GM12878 (cell line): ENCODE data around the gene CTNNA1. TPM values are rescaled to one million over a fixed set of nuclear protein-coding genes. Genes with fewer than 3 reads are reported as not detected.

Source experiments
- ATAC-seq: fragments of 200-7000 bp; cut with Tn5 transposase; 3 replicates; pipeline ENCODE4 v1.9.1; 2020; ENCODE audit warnings: mild to moderate bottlenecking, moderate library complexity
- BruUV-seq: library from RNA; stranded (reverse); fragments of 400-500 nt; replicated peaks from 2 replicates; lab custom pipeline; 2021; lab: Mats Ljungman, UMichigan
- CTCF ChIA-PET: fragments of 300-600 bp; sonication (Branson Sonifier 250); formaldehyde crosslinking; extraction: SDS; loops from one replicate; lab custom pipeline; 2021; ENCODE audit warnings: inconsistent platforms; lab: Yijun Ruan, JAX
- POLR2A ChIA-PET: fragments of 350-600 bp; formaldehyde crosslinking; extraction: SDS; loops from one replicate; lab custom pipeline; 2021; ENCODE audit warnings: inconsistent platforms; lab: Charles Lee
- RAD21 ChIA-PET: fragments of 300-600 bp; sonication (Branson Sonifier 250); formaldehyde crosslinking; loops from one replicate; lab custom pipeline; 2023; ENCODE audit warnings: antibody characterized with exemption; ENCODE audit not compliant: unreplicated experiment; lab: Charles Lee
- SMC1A ChIA-PET: fragments of 300-600 bp; sonication (Branson Sonifier 250); formaldehyde crosslinking; loops from one replicate; lab custom pipeline; 2023; ENCODE audit not compliant: unreplicated experiment, uncharacterized antibody; lab: Charles Lee
- DNase-seq: peaks from one replicate; pipeline ENCODE4 v3.0.0-alpha.2; 2011; ENCODE audit warnings: low read depth, low spot score
- FAIRE-seq: peaks from 3 replicates; lab custom pipeline; 2011; peaks lifted over from hg19 to GRCh38; lab: Jason Lieb, UNC
- H2AFZ ChIP-seq: 2 replicates; pipeline ENCODE4 v1.6.0; 2011; ENCODE audit warnings: low read depth, low read length, control low read depth; ENCODE audit not compliant: control insufficient read depth
- H3K27ac ChIP-seq: 2 replicates; pipeline ENCODE4 v1.5.1; 2011; ENCODE audit warnings: control low read depth; ENCODE audit not compliant: control insufficient read depth, insufficient read depth
- H3K27me3 ChIP-seq, 2 experiments: replicated peaks in 1 of 2; 2 replicates each; pipeline versions ENCODE4 v1.6.0 to v1.6.1; 2011; ENCODE audit warnings: low read length in 1 of 2; ENCODE audit not compliant: control insufficient read depth in 2 of 2, insufficient read depth in 2 of 2
- H3K36me3 ChIP-seq, 2 experiments: 2 replicates each; pipeline ENCODE4 v1.5.1; 2011; ENCODE audit warnings: low read length in 1 of 2; ENCODE audit not compliant: control insufficient read depth in 2 of 2, insufficient read depth in 2 of 2
- H3K4me1 ChIP-seq: 2 replicates; pipeline ENCODE4 v1.6.1; 2011; ENCODE audit warnings: mild to moderate bottlenecking, low read length, moderate library complexity, mixed read lengths; ENCODE audit not compliant: control insufficient read depth, insufficient read depth
- H3K4me2 ChIP-seq: 2 replicates; pipeline ENCODE4 v1.6.0; 2011; ENCODE audit warnings: control low read depth; ENCODE audit not compliant: control insufficient read depth, insufficient read depth
- H3K4me3 ChIP-seq: fragments of 200-600 bp; sonication (generic); 2 replicates; pipeline ENCODE4 v1.5.1; 2016
- H3K79me2 ChIP-seq: 2 replicates; pipeline ENCODE4 v1.6.0; 2011; ENCODE audit warnings: low read length; ENCODE audit not compliant: control insufficient read depth, insufficient read depth
- H3K9ac ChIP-seq: 2 replicates; pipeline ENCODE4 v1.8.0; 2011; ENCODE audit warnings: low read length, control low read depth, mixed read lengths; ENCODE audit not compliant: control insufficient read depth, insufficient read depth
- H3K9me3 ChIP-seq: replicated peaks from 3 replicates; pipeline ENCODE4 v1.5.1; 2011; ENCODE audit warnings: mild to moderate bottlenecking, low read length; ENCODE audit not compliant: control insufficient read depth, insufficient read depth
- H4K20me1 ChIP-seq: 2 replicates; pipeline ENCODE4 v1.6.0; 2011; ENCODE audit not compliant: control insufficient read depth, insufficient read depth
- BCL3 ChIP-seq: IDR thresholded peaks from 2 replicates; pipeline ENCODE4 v1.6.1; 2011; ENCODE audit warnings: borderline replicate concordance, low read depth, mild to moderate bottlenecking, moderate library complexity, low read length; ENCODE audit not compliant: insufficient read depth, poor library complexity, severe bottlenecking
- BRCA1 ChIP-seq: IDR thresholded peaks from 2 replicates; pipeline ENCODE4 v1.6.1; 2011; ENCODE audit warnings: low read depth, low read length, improper control_type of control experiment
- EP300 ChIP-seq, 2 experiments: fragments of 150-350 bp in 1 of 2; IDR thresholded peaks; 2 replicates each; pipeline ENCODE4 v1.6.1; 2011 to 2012; ENCODE audit warnings: low read depth in 2 of 2, low read length in 2 of 2, borderline replicate concordance in 1 of 2, improper control_type of control experiment in 1 of 2, inconsistent platforms in 1 of 2; ENCODE audit not compliant: control insufficient read depth in 1 of 2
- MEF2A ChIP-seq: IDR thresholded peaks from 2 replicates; pipeline ENCODE4 v1.6.1; 2011; ENCODE audit warnings: low read depth, mild to moderate bottlenecking, low read length, moderate library complexity; ENCODE audit not compliant: insufficient read depth
- NR2C2 ChIP-seq: IDR thresholded peaks from 2 replicates; pipeline ENCODE4 v1.6.1; 2011; ENCODE audit warnings: borderline replicate concordance, low read depth; ENCODE audit not compliant: control insufficient read depth, insufficient read length
- POLR2A ChIP-seq: IDR thresholded peaks from 2 replicates; pipeline ENCODE4 v1.6.1; 2011; ENCODE audit warnings: low read depth, mild to moderate bottlenecking, low read length
- RCOR1 ChIP-seq: conservative IDR thresholded peaks from 2 replicates; pipeline ENCODE4 v1.6.1; 2012; ENCODE audit warnings: low read depth, low read length, improper control_type of control experiment
- SMC3 ChIP-seq: IDR thresholded peaks from 2 replicates; pipeline ENCODE4 v1.6.1; 2011; ENCODE audit warnings: low read length, improper control_type of control experiment, borderline replicate concordance
- TBL1XR1 ChIP-seq: IDR thresholded peaks from 2 replicates; pipeline ENCODE4 v1.6.1; 2012; ENCODE audit warnings: low read depth, low read length, improper control_type of control experiment
- ZNF274 ChIP-seq: IDR thresholded peaks from one replicate; pipeline ENCODE4 v1.8.0; 2011; ENCODE audit not compliant: insufficient read length, insufficient read depth
- WGBS: methylation state at CpG from one replicate; pipeline ENCODE4 v1.1.6; 2016; ENCODE audit warnings: low lambda C conversion rate; ENCODE audit not compliant: insufficient replicate concordance, insufficient coverage; ENCODE audit errors: missing lambda C conversion rate; 5-methylcytosine and 5-hydroxymethylcytosine counted together
- in situ Hi-C: fragments of 300-500 bp; cut with MboI; formaldehyde crosslinking; loops from 9 replicates; pipeline ENCODE4 v1.14.3; 2018; ENCODE audit warnings: mixed read lengths
- intact Hi-C: fragments of 100-400 bp; cut with micrococcal nuclease; formaldehyde crosslinking; loops from one replicate; pipeline ENCODE4 v1.14.2; 2022; ENCODE audit not compliant: unreplicated experiment
- polyA plus RNA-seq, 11 experiments: library from polyadenylated mRNA; depleted of rRNA in 4 of 11; unstranded in 6 of 11; stranded (reverse) in 5 of 11; fragments of >200 nt; fragmentation: Nextera tagmentation in 4 of 11; fragmentation: Illumina TruSeq in 1 of 11; extraction: Ambion mirVana in 4 of 11; extraction: Trizol in 1 of 11; gene quantifications; 1 replicate in 1 of 11; 2 replicates in 10 of 11; pipeline versions ENCODE4 v1.2.1 to v1.2.3, GENCODE V29; 2011 to 2016; ENCODE audit warnings: inconsistent platforms in 2 of 11, missing spikeins in 2 of 11, low read depth in 1 of 11
- total RNA-seq, 4 experiments: library from RNA; depleted of rRNA in 3 of 4; stranded (reverse); fragments of >200 nt in 3 of 4; fragmentation: Illumina TruSeq in 1 of 4; extraction: Trizol in 1 of 4; gene quantifications; 2 replicates each; pipeline versions ENCODE4 v1.2.1 to v1.2.3, GENCODE V29; 2013 to 2021

The CTNNA1 gene
- total and polyA plus RNA-seq, 10 of the 15 experiments (the other 5 are each of a cell fraction or from before 2014, with no cell fraction given): 32.6 to 104 (median 57.7) TPM

- TF ChIP-seq NR2C2 (no peak), MEF2A (no peak), BCL3 (no peak), ZNF274 (no peak), BRCA1 (no peak)
Observed at GRCh38 chr5:138936968-138937345, 183.7 kb downstream of the CTNNA1 start (continued).

DNA sequence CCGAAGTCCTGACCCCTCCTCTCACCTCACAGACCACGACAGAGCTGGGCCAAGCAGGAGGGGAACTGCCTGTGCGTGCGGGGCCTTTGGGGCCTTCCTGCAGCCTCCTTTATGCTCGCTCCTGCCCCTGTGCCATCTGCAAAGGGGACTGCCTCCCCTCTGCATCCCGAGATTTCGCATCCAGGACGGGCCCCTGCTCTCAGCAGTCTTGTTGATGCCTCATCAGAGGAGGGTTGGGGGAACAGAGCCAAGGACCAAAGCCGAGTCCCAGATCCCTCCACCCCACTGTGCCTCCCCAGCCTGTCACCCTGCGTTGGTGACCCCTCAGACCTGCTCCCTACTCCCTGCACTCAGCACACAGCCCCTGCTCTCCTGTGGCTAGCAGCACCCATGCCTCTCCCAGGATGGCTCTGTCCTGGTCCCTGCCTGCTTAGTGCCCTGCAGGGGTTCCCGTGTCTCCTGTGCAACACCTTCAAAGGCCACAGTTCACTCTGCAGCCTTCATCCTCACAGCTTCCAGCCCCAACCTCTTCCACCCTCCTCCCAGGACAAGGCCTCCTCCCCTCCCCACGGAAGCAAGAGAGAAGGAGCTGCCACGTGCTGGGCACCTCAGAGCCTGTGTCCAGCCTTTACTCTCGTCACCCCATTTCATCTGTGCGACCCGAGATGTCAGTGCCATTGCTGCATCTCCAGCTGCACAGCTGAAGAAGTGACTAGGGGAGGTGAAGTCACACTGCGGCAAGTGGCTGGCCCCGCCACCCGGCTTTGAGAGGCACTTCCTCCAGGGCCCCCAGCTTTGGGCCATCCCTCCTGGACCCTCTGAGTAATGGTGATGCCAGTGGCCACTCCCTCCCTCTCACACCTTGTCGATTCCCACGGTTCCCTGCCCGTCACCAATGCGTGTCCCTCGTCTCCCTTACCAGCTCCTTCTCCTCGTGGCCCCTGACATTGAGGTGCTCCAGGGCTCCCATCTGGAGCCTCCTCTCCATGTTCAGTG is 184.5 kb downstream of the CTNNA1 start:
- no peak overlapping the region for H3K4me3 ChIP-seq
- H3K4me1 ChIP-seq: no peaks in the 10 kb centered on the region
- BruUV-seq: no TSS peak
- no peak overlapping the region for H3K27ac ChIP-seq
- no peaks in the 10 kb centered on the region for H3K9me3 ChIP-seq
- 92% methylated on average over 25 of the region's 25 CpGs for WGBS
- no peaks in the 10 kb centered on the region for H3K27me3 ChIP-seq
- intact Hi-C loops (no loop called here), in situ Hi-C loops (no loop called here)
- H3K9ac ChIP-seq: no peak overlapping the region
- ChIA-PET SMC1A (no interaction called here), POLR2A (no interaction called here), RAD21 (no interaction called here), CTCF (no interaction called here)
- H2AFZ ChIP-seq: no peak overlapping the region
- no peak for FAIRE-seq
- peak; percentile 16; the same call in 1 of the 3 replicates for ATAC-seq
- DNase-seq: no peak
- H4K20me1 ChIP-seq: no peaks in the 10 kb centered on the region
- H3K4me2 ChIP-seq: no peak overlapping the region
- H3K36me3 ChIP-seq: peaks cover 4 to 15% of the 10 kb centered on the region in 2 experiments
- no peaks in the 10 kb centered on the region for H3K79me2 ChIP-seq
- TF ChIP-seq BCL3: no peak
- TF ChIP-seq SMC3: no peak
- TF ChIP-seq TBL1XR1: no peak
- TF ChIP-seq RCOR1: no peak
- peak; percentile 49 for TF ChIP-seq POLR2A
- TF ChIP-seq EP300 (IDR thresholded peaks at IDR 0.05; ENCODE audit: borderline replicate concordance in 1 of 2, control insufficient read depth in 1 of 2, low read depth in 2 of 2, low read length in 2 of 2): no peak
